ENCODE data around the gene ADCY9.
A peak's percentile ranks its signal among the peaks of the same experiment; 100 is the strongest.
"Not testable (repeated sequence)": the region's sequence is repeated elsewhere in the genome, so short reads cannot be mapped to it uniquely, and the experiment has no call there.

ADCY9 gene

DNA sequence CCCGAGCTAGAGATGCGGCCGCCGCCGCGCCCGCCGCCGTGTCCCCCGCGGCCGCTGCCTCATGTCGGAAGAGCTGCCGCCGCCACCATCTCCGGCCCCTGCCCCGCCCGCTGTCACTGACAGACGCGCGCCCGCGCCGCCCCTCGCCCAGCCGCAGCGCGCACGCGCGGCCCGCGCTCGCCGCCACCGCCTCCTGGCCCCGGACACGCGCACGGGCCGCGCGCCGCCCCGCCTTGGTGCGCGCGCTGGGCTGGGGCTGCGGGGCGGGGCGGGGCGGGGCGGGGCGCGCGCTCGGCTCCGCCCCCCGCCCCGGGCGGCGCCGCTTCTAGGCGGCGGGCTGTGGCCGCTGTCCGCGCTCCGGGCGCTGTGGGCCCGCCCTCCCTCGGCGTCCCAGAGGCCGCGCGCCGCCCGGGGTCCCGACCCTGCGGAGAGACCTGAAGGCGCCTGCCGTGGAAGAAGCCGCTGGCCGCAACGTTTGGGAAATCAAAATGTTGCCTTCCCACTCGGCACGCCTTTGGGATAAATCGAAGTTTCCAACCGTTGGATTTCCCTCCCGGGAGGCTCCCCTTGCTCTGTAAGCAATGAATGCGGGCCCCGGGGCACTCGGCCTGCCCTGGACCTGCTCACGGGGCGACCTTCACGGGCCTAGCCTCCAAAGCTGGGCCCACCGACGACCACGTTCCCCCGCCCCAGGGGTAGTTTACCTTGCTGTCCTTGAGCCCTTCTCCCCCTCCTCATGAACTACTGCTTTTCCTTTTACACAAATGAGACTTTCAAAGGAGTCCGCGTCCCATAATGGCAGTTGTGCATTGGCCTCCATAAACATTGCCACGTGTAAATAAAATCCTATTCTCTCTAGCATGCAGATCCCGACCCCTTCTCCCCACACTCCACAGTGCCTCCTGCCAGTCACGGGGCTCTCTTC lies at the start of gene ADCY9:
ADCY9 (minus strand) TSS at position 118 of the 925 bp plus-strand sequence. CDS start 1,000 bp downstream, outside the sequence.
- TF ChIP-seq, protein P1, sequence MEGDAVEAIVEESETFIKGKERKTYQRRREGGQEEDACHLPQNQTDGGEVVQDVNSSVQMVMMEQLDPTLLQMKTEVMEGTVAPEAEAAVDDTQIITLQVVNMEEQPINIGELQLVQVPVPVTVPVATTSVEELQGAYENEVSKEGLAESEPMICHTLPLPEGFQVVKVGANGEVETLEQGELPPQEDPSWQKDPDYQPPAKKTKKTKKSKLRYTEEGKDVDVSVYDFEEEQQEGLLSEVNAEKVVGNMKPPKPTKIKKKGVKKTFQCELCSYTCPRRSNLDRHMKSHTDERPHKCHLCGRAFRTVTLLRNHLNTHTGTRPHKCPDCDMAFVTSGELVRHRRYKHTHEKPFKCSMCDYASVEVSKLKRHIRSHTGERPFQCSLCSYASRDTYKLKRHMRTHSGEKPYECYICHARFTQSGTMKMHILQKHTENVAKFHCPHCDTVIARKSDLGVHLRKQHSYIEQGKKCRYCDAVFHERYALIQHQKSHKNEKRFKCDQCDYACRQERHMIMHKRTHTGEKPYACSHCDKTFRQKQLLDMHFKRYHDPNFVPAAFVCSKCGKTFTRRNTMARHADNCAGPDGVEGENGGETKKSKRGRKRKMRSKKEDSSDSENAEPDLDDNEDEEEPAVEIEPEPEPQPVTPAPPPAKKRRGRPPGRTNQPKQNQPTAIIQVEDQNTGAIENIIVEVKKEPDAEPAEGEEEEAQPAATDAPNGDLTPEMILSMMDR (IDR thresholded peaks at IDR 0.05; ENCODE audit: low read depth, low read length, missing control alignments) = no peak
- no peak for DNase-seq (ENCODE audit: low read depth)
- peak within 1 kb of the TSS; percentile 53 for H3K4me3 ChIP-seq (ENCODE audit: low read depth, low read length)
- in situ Hi-C loops (cut with HindIII; ENCODE audit: low sequenced_read_pairs) = no loop called here

DNA sequence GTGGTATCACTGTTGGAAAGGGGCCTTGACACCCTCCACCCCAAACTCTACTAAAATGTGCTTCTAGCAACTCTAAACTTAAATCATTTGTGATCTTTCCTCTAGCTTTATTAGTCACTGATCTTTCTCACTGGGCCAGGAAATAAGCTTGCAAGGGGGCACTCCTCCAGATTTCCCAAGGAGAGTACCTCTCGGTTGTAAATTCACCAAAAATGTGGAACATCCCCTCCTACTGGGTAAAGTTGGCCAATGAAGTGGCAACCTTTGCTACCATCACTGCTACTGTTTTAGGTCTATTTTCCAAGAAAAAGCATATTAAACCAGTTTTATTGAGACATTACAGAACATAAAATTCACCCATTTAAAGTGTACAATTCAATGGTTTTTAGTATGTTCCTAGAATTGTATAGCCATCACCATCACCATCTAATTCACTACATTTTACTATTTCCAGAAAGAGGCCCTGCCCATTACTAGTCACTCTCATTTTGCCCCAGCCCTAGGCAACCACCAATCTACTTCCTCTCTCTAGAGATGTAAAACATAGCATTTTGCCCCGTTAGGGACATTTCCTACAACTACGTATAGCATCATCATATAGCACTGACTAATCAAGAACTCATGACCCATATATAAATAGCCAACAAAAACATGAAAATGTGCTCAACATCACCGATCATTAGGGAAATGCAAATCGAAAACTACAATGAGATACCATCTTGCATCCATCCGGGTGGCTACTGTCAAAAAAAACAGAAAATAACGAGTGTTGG lies 44.6 kb upstream of the ADCY9 start:
- DNase-seq (ENCODE audit: low read depth) = no peak
- no peak overlapping the region for H3K4me3 ChIP-seq (ENCODE audit: low read depth, low read length)
- in situ Hi-C loops (cut with HindIII; ENCODE audit: low sequenced_read_pairs) = no loop called here
- TF ChIP-seq, protein P1 (IDR thresholded peaks at IDR 0.05; ENCODE audit: low read depth, low read length, missing control alignments) = no peak

GRCh38 chr16:4159726-4160125 lies 43.5 kb upstream of the ADCY9 start:
- H3K4me3 ChIP-seq (ENCODE audit: low read depth, low read length) = no peak overlapping the region
- no peak for DNase-seq (ENCODE audit: low read depth)
- in situ Hi-C loops (cut with HindIII; ENCODE audit: low sequenced_read_pairs) = no loop called here
- TF ChIP-seq, protein P1 (IDR thresholded peaks at IDR 0.05; ENCODE audit: low read depth, low read length, missing control alignments) = no peak

DNA sequence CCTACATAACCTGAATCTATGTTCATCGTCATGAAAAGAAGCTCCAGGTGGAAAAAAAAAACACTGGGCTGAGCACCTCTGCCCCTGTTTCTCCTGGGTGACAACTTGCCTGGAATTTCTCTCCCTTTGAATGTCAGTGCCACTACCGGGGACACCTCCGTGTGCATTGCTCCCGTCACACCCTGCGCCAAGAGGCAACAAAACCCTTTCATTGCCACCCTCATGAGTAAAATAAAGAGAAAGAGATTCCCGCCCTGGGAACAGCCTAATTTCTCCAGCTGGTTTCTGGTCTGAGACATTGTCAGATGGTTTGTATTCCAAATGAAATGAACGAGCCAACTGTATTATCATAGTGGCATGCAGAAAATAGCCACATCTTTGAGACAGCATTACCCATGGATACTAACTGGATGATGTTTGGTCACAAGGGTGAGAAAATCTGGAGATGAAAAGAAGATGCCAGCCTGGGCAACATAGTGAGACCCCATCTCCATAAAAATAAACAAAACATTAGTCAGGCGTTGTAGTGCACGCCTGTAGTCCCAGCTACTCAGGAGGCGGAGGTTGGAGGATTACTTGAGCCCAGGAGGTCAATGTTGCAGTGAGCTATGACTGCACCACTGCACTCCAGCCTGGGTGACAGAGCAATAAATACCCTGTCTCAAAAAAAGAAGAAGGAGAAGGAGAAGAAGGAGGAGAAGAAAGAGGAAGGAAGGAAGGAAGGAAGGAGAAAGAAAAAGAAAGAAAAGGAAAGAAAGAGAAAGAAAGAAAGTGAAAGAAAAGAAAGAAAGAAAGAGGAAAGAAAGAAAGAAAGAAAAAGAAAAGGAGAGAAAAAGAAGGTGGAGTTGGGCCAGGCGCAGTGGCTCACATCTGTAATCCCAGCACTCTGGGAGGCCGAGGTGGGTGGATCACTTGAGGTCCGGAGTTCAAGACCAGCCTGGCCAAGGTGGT lies 42.2 kb upstream of the ADCY9 start:
- in situ Hi-C loops (cut with HindIII; ENCODE audit: low sequenced_read_pairs) = no loop called here
- H3K4me3 ChIP-seq (ENCODE audit: low read depth, low read length) = no peak overlapping the region
- TF ChIP-seq, protein P1 (IDR thresholded peaks at IDR 0.05; ENCODE audit: low read depth, low read length, missing control alignments) = no peak
- DNase-seq (ENCODE audit: low read depth) = no peak

DNA sequence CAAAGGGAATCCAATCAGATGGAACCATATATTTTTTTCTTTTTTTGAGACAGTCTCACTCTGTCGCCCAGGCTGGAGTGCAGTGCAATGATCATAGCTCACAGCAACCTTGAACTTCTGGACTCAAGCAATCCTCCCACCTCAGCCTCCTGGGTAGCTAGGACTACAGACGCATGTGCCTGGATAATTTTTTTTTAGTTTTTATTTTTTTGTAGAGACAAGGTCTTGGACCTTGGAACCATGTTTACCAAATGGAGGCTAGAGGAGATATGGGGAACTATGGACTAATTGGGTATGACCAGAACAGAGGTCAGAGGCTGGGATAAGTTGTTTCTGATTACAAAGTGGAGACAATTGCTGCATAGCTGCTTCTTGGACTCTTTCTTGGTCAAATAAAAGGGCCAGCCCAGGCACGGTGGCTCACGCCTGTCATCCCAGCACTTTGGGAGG lies 41.2 kb upstream of the ADCY9 start:
- in situ Hi-C loops (cut with HindIII; ENCODE audit: low sequenced_read_pairs) = no loop called here
- DNase-seq (ENCODE audit: low read depth) = no peak

DNA sequence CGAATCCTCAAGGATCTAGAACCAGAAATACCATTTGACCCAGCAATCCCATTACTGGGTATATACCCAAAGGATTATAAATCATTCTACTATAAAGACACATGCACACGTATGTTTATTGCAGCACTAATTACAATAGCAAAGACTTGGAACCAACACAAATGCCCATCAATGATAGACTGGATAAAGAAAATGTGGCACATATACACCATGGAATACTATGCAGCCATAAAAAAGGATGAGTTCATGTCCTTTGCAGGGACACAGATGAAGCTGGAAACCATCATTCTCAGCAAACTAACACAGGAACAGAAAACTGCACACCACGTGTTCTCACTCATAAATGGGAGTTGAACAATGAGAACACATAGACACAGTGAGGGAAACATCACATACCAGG lies 40.3 kb upstream of the ADCY9 start:
- in situ Hi-C loops (cut with HindIII; ENCODE audit: low sequenced_read_pairs); DNase-seq (ENCODE audit: low read depth); H3K4me3 ChIP-seq (ENCODE audit: low read depth, low read length): not testable (repeated sequence)

More for the DNA sequence above, 41.2 kb upstream of the ADCY9 start:
- TF ChIP-seq, protein P1 (IDR thresholded peaks at IDR 0.05; ENCODE audit: low read depth, low read length, missing control alignments) = no peak
- H3K4me3 ChIP-seq (ENCODE audit: low read depth, low read length) = no peak overlapping the region

DNA sequence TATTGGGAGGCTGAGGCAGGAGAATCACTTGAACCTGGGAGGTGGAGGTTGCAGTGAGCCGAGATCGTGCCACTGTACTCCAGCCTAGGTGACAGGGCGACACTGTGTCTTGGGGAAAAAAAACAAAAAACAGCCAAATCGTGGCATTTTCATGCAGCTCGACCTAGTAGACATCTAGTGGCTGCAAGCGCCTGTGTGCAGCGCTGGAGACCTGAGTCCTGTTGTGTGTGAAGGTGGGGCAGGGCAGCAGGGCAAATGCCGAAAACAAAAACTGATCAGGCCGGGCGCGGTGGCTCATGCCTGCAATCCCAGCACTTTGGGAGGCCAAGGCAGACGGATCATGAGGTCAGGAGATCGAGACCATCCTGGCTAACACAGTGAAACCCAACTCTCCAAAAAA lies 37.1 kb upstream of the ADCY9 start:
- H3K4me3 ChIP-seq (ENCODE audit: low read depth, low read length); in situ Hi-C loops (cut with HindIII; ENCODE audit: low sequenced_read_pairs); DNase-seq (ENCODE audit: low read depth): not testable (repeated sequence)

Data from astrocyte of the cerebellum (primary cell).